NCI-H1930 (cell line): ENCODE data around the gene RAB33B.

Source experiments
- DNase-seq, 2 experiments: peaks; one replicate each; lab custom pipeline; 2025; lab: John Stamatoyannopoulos, UW

RAB33B gene

DNA sequence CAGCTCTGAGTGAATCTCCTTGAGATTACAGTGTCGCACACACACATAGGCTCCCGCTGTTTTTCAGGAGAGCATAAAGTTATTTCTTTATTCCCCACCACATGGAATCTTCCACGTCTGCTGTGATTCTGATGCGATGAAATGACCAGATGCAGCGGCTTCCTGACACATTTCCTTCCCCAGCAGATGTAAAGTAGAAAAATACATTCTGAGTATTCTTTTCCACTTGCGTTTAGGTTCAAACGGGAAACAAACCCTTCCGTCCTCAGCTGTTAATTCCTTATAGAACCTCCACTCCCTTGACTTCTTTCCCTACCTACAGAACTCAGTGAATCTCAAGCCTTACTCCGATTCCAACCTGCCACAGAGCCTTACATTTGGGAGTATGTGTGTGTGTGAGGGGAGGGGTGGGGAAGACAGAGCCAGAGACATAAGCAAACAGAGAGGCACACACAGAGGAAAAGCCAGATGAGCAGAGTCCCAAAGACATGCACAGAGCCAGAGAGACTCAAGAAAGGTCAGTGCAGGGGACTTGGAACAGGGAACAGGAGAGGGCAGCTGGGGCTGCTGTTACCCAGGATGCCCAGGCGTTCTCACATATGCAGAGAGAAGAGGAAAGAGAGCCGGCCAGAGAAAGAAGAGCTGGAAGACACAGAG is 54.8 kb downstream of the RAB33B start:
- no peak for DNase-seq

GRCh38 chr4:139509727-139510410 is 55.9 kb downstream of the RAB33B start:
- peak in 1 of 2 experiments; percentile 4 for DNase-seq

- no peak for DNase-seq
These were observed 57.4 kb downstream of the RAB33B start for GRCh38 chr4:139511320-139511719.

DNA sequence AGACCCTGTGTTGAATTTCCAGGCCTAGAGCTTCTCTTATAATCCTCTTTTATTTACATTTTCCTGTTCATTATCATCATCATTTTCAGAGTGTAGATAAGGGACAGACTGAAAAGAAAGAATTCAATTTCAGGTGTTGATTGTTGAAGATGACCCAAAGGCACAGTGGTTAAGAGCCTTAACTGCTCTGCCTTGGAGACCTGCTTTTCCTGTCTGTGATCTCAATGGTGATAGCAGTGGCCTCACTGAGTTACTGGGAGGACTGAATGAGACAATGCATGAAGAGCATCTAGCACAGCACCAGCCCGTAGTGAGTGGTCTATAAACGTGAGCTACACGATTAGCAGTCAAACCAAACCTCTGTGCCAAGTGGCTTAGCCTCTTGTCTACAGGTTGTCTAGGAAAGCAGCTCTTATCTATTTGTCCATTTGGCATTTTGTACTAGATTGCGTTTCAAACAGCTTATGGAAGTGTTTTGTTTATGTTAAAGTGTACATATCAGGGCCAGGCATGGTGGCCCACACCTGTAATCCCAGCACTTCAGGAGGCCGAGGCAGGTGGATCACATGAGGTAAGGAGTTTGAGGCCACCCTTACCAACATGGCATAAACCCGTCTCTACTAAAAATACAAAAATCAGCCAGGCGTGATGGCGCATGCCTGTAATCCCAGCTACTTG is 60.6 kb downstream of the RAB33B start:
- DNase-seq = no peak

DNA sequence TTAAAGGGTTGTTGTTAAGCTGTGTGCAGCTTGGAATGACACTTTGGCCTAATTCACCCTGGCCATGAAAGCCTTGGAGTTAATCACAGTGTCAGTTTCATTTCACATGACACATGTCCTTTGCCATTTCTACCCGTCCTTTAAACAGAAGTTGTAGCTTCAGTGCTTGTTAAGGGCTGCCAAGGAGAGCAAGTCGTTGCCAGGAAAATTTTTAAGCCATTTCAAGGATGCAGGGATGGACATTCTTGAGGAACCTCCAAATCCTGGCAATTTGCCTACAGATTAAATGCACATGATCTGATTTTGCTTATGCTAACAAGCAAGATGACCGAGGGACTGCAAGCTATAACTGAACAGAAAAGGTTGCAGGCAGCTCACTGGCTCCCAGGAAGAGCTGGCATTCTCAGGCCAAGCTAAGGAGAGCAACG is 61.6 kb downstream of the RAB33B start:
- DNase-seq = no peak

DNA sequence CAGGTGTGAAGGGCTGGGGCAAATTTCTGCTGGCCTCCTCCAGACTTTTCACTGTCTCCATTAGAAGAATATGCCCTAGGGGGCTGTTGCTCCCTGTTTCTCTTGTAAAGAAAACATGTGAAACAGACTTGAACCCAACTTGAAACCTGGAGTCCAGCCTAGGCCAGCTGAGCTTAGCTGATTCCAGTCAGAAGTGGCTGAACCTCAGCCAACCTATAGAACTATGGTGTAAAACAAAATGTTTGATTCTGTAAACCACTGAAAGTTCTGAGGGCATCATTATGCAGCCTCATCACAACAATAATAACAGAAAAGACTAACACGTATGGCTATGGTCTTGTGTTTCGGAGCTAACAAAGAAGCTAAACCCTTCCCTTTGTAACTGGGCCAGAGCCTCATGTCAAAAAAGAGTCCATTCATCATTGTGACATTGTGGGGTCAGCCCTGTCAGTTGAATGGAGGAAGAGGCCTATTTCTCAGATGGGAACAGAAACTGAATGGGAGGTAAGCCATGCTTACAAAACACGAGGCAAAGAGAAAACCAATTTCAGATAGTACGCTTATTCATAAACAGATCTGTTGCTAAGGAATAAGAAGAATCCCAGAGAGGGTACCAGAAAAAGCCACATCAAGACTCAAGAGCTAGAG is 68.0 kb downstream of the RAB33B start:
- no peak for DNase-seq

DNA sequence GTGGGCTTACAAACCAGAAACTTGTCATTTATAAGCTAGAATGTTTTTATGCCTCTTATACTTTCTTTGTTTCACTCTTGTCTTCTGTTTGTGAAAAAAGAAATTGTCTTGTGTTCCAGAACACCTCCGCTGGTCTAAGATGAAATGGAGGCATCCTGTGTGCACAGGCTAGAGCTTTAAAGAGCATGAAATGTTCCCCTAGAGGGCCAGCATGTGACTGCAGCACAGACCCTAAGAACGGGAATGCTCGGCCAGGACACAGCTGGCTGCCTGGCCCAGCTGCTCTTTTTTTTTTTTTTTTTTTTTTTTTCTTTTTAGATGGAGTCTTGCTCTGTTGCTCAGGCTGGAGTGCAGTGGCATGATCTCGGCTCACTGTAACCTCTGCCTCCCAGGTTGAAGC is 68.5 kb downstream of the RAB33B start:
- no peak for DNase-seq

DNA sequence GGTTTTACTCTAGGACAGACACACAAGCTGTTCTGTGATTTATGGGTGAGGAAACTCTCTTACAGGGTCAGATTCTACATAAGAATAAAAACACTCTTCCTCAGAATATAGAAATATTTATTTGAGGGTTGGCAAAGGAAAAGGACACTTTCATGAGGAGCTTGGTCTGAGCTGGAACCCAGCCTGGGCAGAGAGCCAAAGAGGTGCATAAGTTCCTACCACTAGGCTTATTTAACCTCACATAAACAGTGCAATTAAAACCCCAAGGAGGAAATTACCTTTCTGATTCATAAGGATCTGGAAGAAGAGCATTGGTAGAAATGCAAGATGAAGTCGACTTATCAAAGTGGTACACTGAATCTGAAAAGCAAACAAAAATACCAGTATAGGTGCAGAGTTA is 69.2 kb downstream of the RAB33B start:
- no peak for DNase-seq

DNA sequence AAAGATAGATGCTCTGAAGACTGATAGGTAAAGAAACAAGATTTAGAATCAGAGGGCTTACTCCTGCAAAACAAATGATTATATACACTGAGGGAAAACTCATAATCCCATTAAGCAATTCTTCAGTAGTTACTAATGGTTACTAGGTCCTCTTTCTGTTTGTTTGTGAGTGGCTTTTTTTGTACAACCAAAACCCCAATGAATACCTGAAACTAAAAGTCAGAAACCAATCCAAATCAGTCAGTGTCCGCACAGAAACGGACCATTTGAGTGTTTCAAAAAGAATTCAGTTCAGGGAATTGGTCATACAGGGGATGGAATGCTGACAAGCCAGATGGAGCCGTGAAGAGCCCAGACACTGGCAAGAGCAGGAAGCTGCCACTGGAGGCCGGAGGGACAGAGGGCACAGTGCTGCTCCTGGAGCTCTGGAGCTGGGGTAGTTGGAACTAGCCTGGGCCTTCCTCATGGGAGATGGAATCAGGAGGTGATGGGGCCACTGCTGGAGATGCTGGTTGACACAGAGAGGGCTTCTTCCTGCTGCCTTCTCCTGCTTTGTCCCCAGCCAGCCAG is 70.2 kb downstream of the RAB33B start:
- no peak for DNase-seq

- DNase-seq = no peak
These were observed 71.5 kb downstream of the RAB33B start for GRCh38 chr4:139525414-139525813.
